Measurements from ENCODE around the gene PRKCSH.
A peak's percentile ranks its signal among the peaks of the same experiment; 100 is the strongest.

The PRKCSH gene

DNA sequence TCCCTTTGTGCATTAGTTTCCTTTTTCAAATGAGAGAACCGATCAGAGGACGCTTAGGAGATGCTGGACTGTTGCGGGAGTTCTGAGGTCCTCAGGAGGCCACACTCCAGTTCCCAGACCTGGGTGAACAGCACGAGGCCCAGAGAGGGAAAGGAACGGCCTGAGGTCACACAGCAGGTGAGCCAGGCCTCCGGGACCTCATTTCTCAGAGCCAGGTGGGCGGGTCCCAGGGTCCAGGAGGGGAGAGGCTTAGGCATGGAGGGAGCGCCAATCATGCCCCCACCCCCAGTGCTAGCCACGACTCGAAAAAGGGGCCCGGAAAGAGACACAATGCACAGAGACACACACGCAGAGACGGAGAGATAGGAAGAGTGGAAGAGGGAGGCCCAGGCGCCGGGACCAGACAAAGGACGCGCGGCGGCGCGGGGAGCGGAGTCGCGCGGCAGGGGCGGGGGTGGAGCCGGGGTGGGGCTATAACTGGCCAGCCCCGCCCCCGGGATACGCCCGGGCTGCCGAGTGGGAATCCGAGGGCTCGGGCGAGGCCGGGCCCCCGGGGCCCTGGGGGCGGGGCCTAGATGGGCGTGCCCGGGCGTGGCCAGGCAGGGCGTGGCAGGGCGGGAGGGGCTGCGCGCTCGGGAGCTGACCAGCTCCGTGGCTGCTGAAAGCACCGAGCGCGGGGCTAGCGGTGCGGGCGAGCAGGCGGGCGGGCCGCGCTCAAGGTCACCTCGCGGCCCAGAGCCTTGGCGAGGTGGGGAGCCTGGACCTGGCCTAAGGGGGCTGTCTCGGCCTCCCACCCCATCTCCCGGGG lies 43.9 kb downstream of the PRKCSH start:
- no peak for DNase-seq

DNA sequence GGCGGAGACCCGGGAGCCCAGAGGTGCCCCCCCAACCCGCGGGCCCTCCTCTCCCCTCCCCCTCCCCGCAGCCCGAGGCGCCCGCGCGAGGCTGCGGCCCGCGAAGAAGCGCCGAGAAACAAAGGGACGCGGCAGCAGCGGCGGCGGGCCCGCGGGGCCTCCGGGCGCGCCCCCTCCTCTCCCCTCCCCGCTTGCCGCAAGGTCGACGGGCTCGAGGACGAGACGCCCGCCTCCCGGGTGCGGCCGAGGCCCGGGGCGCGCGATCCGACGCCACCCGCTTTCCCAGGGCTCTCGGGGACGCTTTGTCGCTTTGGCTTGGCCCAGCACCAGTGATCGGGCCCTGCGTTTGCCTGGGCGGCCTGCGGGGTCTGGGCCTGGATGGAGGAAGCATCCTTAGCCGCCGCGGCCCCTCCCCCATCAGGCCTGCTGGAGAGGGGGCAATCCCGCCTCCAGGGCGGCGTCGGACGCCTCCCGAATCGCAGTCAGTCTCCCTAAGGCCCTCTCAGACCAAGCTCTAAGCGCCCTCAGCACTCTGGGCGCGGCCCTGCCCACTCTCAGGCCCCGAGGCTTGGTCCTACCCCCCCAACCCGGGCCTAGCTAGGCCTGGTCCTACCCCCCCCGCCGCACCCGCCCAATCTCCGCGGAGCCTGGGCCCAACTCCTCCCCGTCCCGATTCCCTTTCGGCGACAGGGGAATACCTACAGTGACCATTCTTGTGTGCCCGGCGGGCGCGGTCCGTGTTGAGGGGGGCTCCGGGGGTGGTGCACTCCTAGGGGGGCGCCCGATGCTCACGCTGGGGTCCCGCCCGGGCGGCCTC lies 44.7 kb downstream of the PRKCSH start:
- DNase-seq, result no peak

DNA sequence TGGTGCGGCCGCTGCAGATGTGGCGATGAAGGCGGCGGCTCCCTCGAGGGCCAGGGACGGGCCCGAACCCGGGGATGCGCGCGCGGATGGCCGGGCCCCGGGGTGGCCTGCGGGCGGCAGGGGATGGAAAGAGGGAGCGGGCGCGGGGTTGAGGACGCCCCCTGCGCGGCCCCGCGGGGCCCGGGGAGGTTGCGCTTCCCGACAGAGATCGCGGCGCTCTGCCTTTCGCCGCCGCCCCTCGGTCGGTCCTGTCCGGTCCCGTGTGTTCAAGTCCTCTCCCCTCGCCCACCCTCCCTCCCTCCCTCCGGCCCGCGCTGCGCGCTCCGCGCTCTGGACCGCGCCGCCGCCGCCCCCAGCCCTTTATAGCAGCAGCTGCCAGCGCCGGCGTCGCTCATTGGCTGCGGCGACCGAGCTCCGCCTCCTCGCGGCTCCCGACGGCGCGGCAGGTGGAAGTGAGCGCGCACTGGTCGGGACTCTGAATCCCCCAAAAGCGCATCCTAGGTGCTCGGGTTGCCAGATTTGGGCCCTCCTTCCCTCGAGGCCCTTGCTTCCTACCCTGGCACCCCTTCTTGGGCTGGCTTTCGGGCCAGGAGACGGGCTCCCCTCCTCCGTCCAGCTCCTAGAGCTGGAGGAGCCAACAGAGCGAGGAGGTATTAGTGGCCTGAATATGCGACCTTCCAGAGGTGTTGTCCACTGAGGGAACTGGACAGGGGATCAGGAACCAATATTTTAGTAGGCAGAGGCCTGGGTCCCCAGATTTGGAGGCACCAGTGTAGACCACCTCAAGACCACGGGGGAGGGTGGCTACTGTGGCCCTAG lies 45.5 kb downstream of the PRKCSH start, which contains the start of gene ELAVL3:
TSS of gene ELAVL3 (minus strand) at position 332 of the 819 bp plus-strand sequence. CDS start 438 bp downstream, outside the sequence.
- DNase-seq, result no peak

DNA sequence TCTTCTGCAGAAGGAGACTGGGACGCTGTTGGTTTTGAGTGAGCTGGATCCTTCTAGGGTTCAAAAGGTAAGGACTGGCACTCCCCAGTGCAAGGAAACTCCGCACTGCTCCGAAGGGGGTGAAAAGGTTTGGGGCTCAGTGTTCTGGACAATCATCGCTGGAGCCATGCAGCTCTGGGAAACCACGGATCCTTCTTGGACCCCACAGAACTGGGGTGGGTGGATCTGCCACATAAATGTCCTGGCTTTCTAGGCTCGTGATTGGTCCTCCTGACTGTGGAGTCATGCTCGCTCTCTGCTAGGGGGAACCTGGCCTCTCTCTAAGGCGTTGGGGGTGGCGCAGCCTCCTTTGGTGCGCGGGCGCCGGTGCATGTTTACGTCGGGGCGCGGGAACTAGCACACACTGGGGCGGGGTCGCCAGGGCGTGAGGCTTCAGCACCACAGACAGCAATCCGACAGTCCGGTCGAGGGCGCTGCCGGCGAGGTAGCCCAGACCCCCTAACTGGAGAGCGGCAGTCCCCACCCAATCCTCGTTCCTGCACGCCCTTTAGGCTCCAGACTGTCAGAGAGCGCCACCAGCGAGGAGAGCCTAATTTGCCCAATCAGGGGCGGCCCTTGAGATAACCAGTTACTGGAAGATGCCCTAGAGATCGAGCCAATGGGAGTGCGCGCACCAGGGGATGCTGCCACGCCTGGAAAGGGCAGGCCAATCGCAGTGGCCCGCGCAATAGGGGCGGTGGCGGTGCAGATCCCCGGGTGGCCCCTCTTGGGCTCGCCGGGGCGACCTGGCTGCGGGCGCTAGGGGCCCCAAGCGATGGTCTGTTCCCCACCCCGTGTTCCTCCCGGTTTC lies 46.3 kb downstream of the PRKCSH start:
- peak; percentile 94 for DNase-seq

DNA sequence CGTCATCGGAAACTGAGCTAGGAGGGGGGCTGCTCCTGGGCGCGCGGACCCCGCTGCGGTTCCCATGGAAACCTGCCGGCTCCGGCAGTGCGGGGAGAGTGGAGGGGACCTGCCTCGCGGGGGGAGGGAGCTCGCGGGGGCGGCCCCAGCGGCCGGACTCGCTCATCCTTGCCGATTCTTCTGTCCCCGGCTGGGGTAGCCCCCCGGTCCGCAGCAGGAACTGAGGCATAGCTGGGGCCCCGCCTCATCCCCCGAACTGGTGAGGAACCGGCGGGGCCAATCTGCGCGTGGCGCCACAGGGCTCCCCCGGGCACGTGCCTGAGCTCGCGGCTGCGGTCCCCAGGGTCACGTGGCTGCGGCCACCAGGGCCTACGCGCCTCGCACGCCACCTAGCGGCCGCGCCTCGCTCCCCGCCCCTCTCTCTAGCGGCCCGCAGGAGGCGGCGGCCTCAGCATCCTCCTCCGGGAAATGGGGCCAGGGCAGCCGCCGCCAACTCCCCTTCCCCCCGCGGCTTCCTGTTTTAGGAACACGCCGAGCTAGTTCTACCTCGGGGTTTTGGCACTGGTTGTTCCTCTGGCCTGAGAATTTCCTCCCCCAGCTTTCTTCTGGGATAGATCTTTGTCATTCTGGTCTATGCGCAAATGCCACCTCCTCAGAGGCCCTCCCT lies 47.1 kb downstream of the PRKCSH start:
- DNase-seq, result peak; percentile 73

DNA sequence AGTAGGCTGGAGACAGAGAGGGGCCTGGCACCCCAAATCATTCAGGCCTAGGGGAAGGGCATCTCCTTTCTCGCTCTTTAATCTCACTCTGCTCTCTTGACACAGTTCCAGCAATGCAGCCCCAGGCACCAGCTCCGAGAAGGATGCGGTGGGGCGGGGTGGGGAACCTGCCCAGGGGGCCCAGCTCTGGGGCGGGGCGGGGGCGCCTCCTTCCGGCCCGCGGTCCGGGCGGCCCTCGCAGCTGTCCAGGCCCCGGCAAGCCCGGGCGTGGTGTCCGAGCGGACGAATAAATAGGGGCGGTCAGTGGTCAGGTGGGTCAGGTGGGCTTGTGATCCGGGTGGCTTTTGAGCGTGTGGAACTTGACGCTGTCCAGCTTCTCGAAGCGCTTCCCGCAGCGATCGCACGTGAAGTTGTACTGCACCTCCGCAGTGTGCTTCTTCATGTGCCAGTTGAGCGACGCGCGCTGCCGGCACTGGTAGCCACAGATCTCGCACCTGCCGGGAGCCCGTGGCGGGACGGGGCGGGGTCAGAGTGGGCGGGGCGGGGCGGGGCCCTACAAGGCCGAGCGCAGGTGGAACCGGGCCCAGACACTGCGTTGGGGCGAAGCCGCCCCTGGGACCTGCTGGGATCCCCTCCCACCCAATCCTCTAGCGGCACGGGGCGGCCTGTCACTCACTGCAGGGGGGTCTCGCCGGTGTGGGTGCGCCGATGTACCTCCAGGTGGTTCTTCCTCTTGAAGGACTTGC lies 48.1 kb downstream of the PRKCSH start:
- DNase-seq, result no peak

DNA sequence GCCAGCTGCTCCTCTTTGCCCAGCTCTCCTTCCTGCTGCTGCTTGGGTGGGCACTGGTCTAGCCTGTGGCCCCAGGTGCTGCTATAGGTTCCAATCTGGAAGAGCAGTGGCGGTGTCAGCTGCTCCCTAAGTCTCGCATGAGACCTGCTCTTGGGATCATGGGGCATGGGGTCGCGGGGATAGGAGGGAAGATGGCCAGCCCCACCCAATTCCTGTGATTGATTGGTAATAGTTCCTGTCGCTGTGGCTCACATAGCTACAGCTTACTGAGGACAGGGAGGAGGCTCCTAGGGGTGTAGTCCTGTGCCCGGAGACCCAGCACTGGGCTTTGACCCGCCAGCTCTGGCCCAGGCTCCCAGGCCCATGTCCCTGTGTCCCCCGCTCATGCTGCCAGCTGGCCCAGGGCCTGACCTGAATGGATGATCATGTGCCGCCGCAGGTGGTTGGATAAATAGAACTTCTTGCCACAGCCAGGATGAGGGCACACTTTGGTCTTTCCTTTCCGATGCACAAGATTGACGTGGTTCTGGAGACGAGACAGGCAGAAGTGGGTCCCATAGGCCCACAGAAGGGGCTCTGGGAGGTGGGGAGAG lies 49.9 kb downstream of the PRKCSH start:
- no peak for DNase-seq

DNA sequence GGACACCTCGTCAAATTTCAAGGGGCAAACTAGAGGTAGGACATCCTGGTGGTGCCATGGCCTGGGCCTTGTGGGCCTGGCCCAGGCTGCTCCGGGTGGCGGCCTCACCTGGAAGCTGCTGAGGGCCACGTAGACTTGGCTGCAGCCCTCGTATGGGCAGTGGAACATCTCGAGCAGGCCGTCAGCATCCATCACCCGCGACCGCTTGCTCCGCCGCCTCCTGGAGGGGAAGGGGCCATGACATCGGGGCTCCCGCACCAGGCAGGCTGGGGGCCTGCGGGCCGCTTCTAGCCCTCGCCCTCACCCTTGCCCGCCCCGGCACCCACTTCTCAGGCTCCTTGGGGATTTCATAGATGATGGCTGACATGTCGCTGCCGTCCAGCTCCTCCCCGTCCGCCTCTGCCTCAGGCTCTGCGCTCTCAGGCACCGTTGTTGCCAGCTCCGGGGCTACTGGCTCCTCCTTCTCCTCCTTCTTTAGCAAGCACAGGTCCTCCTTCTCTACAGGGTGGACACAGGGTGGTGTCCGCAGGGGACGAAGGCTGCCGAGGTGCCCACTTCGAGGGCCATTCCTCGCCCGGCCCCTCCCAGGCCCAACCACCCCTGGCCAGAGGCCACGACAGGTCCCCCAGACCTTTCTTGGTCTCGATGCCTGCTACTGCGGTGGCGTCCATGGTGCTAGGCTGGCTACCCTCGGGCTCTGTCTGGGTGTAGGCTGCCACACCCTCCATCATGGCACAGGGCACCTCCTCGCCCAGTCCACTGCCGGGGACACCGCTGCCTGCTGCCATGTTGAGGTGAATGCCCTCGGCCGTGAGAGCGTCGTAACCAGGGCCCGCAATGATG lies 51.4 kb downstream of the PRKCSH start:
- no peak for DNase-seq

DNA sequence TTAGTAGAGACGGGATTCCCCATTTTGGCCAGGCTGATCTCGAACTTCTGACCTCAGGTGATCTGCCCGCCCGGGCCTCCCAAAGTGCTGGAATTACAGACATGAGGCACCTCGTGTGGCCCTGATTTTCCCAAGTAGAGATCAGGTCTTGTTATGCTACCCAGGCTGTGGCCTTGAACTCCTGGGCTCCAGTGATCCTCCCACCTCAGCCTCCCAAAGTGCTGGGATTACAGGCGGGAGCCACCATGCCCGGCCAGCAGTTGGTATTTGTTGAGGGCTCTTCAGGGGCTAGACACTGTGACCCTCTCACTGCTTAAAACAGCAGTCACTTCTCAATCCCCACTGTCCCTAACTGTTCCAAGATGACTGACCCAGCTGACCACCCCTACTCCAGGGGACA lies 53.9 kb downstream of the PRKCSH start:
- DNase-seq, result no peak

DNA sequence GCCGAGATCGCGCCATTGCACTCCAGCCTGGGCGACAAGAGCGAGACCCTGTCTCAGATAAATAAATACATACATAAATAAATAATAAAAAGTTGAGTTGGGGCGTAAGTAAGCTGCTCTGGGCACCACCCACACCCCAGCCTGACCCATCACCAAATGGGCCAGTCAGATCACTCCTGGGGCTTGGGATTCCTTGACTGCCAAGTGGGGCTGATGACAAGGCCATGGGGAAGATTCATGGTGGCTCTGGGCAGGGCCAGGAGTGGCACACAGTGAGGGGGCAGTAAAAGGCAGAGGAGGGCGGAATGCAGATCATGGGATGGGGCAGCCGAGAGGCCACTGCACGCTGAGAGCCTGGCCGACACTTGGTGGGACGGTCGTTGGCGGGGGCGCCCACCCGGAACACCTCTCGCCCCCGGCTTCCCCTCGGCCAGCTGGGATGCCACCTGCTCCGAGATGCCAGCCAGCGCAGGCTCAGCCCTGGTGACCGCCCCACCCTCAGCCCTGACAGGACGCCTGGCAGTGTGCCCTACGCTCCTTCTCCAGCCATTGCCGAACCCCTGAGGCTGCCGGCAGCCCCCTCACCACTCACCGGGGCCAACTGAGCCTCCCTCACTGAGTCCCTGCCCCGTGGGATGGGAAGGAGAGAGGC lies 59.3 kb downstream of the PRKCSH start:
- no peak for DNase-seq

DNA sequence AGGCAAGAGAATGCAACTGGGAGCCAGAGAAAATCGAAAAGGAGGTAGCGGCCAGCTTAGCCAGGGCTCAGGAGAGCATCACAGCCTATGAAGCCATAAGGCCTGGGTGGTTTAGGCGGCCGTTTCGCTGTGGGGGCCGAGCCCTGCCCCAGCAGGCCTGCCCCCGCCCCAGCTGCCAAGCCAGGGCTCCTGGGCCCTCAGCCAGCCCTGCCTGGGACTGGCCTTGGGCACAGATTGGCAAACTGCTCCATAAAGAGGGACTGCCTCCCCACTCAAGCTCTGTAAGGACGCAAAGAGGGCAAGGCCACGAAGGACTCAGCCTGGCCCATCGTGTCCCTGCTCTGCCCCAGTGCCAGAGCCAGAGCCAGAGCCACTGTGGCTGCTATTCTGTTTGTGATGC lies 60.0 kb downstream of the PRKCSH start:
- no peak for DNase-seq

DNA sequence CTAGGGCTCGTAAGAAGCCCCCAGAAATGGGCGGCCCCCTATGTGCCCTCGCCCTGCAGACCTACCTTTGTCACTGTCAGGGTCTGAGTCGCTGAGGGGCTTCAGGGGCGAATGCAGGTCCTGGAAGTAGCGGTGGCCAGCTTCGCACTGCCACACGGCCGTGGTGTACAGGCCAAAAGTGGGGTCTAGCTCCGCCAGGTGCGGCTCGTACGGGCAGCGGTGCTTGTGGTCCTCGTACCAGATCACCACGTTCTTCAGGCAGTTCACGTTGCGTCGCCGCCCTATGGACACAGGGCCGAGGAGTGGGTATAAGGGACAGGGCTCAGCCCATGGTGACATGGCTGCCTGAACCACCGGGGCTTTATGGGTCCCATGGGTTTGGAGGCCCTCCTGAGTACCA lies 60.5 kb downstream of the PRKCSH start:
- DNase-seq, result no peak

DNA sequence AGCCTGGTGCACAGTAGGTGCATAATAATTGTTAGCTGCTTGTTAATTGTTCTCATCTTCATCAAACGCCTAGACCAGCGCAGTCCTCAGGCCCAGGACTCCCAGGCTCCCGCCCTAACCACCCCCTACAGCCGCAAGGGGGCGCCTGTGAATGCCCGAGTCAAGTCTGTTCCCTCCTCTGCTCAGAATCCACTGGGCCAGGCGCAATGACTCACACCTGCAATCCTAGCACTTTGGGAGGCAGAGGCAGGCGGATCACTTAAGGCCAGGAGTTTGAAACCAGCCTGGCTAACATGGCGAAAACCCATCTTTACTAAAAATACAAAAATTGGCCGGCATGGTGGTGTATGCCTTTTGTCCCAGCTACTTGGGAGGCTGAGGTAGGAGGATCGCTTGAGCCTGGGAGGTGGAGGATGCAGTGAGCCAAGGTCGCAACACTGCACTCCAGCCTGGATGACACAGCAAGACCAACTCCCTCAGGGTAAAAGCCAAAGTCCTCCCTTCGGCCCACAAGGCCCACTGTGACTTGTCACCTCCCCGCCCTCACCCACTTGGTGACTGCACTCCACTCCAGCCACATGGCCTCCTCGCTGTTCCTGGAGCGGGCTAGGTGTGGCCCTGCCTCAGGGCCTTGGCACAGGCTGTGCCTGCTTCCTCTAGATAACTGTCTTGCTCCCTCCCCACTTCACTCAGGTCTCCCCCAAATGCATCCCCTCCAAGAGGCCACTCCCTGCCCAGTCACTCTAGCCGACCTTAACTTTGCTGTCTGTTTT lies 61.1 kb downstream of the PRKCSH start:
- no peak for DNase-seq

DNA sequence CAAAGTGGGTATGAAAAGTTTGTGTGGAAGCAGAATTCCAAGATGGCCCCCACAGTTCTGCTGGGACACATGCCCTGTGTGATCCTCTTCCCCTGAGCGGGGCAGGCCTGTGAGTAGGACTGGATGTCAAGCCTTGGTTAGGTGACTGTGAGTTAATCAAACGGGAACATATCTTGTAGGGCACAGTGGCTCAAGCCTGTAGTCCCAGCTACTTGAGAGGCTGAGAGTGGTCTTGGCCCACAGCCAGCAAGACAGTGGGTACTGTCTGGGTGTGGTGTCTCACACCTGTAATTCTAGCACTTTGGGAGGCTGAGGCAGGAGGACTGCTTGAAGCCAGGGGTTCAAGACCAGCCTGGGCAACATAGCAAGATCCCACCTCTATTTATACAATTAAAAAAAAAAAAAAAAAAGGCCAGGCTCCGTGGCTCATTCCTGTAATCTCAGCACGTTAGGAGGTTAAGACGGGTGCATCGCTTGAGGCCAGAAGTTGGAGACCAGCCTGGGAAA lies 63.8 kb downstream of the PRKCSH start:
- DNase-seq, result no peak

DNA sequence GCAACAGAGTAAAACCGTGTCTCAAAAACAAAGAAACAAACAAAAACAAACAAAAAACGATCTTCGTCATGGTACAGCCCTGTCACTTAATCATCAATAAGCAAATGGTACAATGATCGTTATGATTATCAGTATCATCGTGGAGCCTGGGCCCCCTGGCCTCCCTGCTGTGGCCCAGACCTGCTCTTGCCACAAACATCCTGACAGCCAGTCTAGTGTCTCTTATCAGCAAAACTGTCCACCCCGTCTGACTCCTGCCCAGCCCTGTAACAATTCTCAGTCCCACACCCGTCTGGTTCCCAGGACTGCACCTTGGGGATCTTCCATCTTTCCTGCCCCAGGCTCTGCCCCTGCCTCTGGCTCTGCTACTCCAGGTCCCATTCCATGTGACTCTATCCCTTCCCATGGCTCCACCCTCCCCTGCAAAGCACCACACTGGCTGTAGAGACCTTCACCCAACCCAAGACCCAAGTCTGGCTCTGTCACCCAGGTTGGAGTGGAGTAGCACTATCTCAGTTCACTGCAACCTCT lies 64.5 kb downstream of the PRKCSH start:
- no peak for DNase-seq

All from NCI-H510A (cell line).